ENCODE measurements around the gene CSRNP2. TPM values are rescaled to one million over a fixed set of nuclear protein-coding genes. Genes with fewer than 3 reads are reported as not detected.

CSRNP2 gene, protein sequence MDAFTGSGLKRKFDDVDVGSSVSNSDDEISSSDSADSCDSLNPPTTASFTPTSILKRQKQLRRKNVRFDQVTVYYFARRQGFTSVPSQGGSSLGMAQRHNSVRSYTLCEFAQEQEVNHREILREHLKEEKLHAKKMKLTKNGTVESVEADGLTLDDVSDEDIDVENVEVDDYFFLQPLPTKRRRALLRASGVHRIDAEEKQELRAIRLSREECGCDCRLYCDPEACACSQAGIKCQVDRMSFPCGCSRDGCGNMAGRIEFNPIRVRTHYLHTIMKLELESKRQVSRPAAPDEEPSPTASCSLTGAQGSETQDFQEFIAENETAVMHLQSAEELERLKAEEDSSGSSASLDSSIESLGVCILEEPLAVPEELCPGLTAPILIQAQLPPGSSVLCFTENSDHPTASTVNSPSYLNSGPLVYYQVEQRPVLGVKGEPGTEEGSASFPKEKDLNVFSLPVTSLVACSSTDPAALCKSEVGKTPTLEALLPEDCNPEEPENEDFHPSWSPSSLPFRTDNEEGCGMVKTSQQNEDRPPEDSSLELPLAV
- total RNA-seq: 12.1 and 14.5 TPM in 2 replicates

DNA sequence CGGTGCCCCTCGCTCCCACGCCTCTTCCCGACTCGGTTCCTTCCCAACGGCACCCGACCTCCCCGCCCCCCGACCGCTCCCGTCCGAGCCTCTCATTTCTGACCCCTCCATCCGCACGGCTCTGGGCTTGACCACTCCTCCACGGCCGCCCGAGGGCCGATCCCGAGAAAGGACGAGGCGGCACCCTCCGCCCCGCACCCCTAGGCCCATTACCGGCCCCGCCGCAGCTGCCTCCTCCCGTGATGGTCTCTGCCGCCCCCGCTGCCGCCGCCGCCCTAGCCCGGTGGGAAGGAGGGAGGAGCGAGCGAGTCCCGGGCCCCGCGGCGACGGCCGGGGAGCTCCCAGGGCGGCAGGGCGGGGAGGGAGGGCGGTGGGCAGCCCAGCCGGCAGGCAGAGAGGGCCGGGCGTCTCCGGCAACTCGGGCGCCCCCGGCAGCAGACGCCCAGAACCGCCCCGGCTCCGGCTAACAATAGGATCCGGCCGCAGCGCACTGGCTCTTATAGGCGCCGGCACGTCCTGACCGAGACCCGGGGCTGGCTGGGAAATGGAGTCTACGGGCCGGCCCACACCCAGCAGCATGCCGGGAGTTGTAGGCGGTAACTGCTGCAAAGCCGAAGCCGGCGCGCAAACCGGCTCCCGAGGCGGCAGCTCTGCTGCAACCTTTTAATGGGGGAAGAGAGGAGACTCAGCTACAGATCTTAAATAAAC is at the start of gene CSRNP2:
Gene CSRNP2, minus strand, starts transcription at position 471 of the 708 bp plus-strand sequence. CDS start 7,035 bp downstream, outside the sequence.

DNA sequence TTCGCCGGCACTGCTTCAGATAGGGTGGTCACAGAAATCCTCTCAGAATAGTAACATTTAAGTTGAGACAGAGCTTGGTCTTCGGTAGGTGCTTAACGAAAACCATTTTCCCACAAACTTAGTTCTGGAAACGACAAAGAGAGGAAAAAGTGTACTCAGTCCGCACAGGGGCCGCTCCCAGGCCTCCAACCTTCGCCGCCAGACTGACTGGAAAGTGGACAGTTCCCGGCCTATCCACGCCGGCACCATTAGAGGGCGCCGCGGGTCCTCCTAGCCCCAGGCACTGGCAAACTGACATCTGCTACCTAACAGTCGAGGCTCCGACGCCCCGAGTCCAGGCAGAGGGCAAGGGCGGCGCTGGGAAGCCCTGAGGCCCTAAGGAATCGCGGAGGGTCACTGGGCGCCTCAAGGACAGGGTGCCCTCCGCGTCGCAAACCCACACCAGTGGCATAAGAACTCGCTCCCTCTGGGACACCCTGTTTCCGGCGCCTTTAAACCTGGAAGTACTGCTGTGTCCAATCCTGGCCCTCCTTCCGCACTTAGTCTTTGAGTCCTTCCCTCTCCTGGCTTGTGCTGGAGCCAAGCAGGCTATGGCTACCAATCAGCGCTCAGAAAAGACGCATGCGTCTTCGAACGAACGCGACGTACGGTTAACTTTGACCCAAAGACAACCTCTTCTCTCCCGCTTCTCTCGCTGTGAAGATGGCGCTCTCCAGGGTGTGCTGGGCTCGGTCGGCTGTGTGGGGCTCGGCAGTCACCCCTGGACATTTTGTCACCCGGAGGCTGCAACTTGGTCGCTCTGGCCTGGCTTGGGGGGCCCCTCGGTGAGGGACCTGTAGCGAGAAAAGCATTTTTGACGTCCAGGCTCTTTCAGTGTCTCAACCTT is 35.5 kb downstream of the CSRNP2 start, which contains the start of gene LETMD1:
Gene LETMD1, plus strand, starts transcription at position 673 of the 886 bp plus-strand sequence. Its CDS starts 30 bp downstream, at position 703.

DNA sequence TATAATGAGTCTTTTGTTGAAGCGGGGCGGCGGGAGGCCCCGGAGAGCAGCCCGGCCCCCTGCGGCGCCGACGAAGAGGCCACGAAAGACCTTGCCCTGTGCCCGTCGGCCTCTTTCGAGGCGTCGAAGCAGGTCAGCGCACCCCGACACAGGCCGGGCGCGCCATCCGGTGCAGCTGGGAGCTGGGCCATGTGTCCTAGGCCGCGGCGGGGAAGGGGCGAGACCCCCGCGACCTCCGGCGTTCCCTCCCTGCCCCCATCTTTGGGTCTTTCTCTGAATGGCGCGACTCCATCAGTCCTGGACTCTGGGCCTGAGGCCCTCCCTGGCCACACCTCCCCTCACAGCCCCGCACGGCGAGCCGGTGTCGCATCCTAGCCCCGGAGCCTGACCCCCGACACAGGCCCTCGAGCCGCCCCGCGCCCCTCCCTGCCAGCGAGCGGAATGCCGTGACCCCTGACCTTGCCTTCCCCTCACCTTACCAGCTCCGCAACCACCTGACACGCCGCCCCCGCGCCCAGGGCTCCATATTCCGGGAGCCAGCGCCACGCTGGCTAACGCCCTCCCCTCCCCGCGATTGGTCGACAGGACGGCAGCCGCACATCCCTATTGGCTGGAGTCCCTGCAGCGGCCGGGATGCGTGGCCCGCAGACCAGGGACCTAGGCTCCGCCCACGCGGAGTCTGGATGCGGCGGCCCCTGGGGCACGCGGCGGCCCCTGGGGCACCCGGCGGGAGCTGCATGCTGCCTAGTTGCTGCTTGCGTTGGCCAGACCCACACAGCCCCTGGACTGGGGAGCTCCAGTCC is 57.4 kb downstream of the CSRNP2 start, which contains the start of gene SLC11A2:
Gene SLC11A2, minus strand, starts transcription at position 549 of the 803 bp plus-strand sequence. CDS start 15,656 bp downstream, outside the sequence.

Other genes with a start within 250 kb of the CSRNP2 start
- not detected in 2 replicates for gene TMPRSS12, start 240.7 kb downstream of the CSRNP2 start, total RNA-seq
- gene HIGD1C, start 131.1 kb downstream of the CSRNP2 start, total RNA-seq: not detected in 2 replicates
- 16.1 and 21.9 TPM in 2 replicates for gene SLC11A2, start 57.2 kb downstream of the CSRNP2 start, total RNA-seq
- 34.3 and 46.1 TPM in 2 replicates for gene LETMD1, start 35.3 kb downstream of the CSRNP2 start, total RNA-seq
- 7.5 and 7.8 TPM in 2 replicates for gene TFCP2, start 89.5 kb upstream of the CSRNP2 start, total RNA-seq
- gene POU6F1, start 134.5 kb upstream of the CSRNP2 start, total RNA-seq: 3.0 and 11.0 TPM in 2 replicates
- 206 and 231 TPM in 2 replicates for gene DAZAP2, start 155.2 kb upstream of the CSRNP2 start, total RNA-seq
- gene SMAGP, start 186.8 kb upstream of the CSRNP2 start, total RNA-seq: 22.5 and 31.9 TPM in 2 replicates
- not detected in 2 replicates for gene BIN2, start 240.6 kb upstream of the CSRNP2 start, total RNA-seq

Data from myometrial cell (primary cell).